H9 (cell line): ENCODE measurements around the gene RBMS2. TPM values are rescaled to one million over a fixed set of nuclear protein-coding genes. Genes with fewer than 3 reads are reported as not detected.

Experiments used
- DNase-seq: peaks from one replicate; pipeline ENCODE4 v3.0.0-alpha.2; 2017
- H2AFZ ChIP-seq: one replicate; pipeline ENCODE4 v1.6.1; 2013; ENCODE audit warnings: mild to moderate bottlenecking, low read length, control low read depth, moderate library complexity
- H2AK5ac ChIP-seq: 2 replicates; pipeline ENCODE4 v1.6.1; 2013; ENCODE audit warnings: low read length, control low read depth, mixed read lengths; ENCODE audit not compliant: insufficient read length
- H2BK120ac ChIP-seq: one replicate; pipeline ENCODE4 v1.6.1; 2013; ENCODE audit warnings: low read depth, mild to moderate bottlenecking, low read length, control low read depth, inconsistent platforms; ENCODE audit not compliant: poor library complexity, severe bottlenecking
- H2BK12ac ChIP-seq: 2 replicates; pipeline ENCODE4 v1.6.1; 2013; ENCODE audit warnings: low read length, control low read depth, mixed read lengths, low read depth; ENCODE audit not compliant: insufficient read length
- H2BK15ac ChIP-seq: 2 replicates; pipeline ENCODE4 v1.6.1; 2013; ENCODE audit warnings: low read depth, low read length, control low read depth
- H2BK20ac ChIP-seq: one replicate; pipeline ENCODE4 v1.6.1; 2013; ENCODE audit warnings: low read depth, mild to moderate bottlenecking, low read length, control low read depth, inconsistent platforms; ENCODE audit not compliant: poor library complexity, severe bottlenecking
- H2BK5ac ChIP-seq: 2 replicates; pipeline ENCODE4 v1.6.1; 2013; ENCODE audit warnings: low read length, control low read depth, mixed read lengths; ENCODE audit not compliant: insufficient read length
- H3K14ac ChIP-seq: 2 replicates; pipeline ENCODE4 v1.6.1; 2013; ENCODE audit warnings: low read length, control low read depth; ENCODE audit not compliant: insufficient read depth
- H3K18ac ChIP-seq: 2 replicates; pipeline ENCODE4 v1.6.1; 2013; ENCODE audit warnings: low read depth, mild to moderate bottlenecking, mixed read lengths, low read length, control low read depth; ENCODE audit not compliant: insufficient read length
- H3K23ac ChIP-seq: 2 replicates; pipeline ENCODE4 v1.6.1; 2013; ENCODE audit warnings: low read length, control low read depth, mixed read lengths, low read depth; ENCODE audit not compliant: insufficient read length
- H3K23me2 ChIP-seq: 2 replicates; pipeline ENCODE4 v1.6.1; 2013; ENCODE audit warnings: low read depth, mild to moderate bottlenecking, mixed read lengths, low read length, control low read depth; ENCODE audit not compliant: insufficient read length, poor library complexity, severe bottlenecking
- H3K27ac ChIP-seq: 2 replicates; pipeline ENCODE4 v1.5.1; 2013; ENCODE audit warnings: low read length, control low read depth, mixed read lengths, low read depth; ENCODE audit not compliant: insufficient read length
- H3K27me3 ChIP-seq: 2 replicates; pipeline ENCODE4 v1.6.1; 2013; ENCODE audit warnings: low read length, control low read depth, inconsistent platforms; ENCODE audit not compliant: insufficient read depth
- H3K4ac ChIP-seq: 2 replicates; pipeline ENCODE4 v1.6.1; 2013; ENCODE audit warnings: low read depth, mild to moderate bottlenecking, control low read depth, inconsistent platforms, low read length, moderate library complexity
- H3K4me1 ChIP-seq: 2 replicates; pipeline ENCODE4 v1.6.1; 2013; ENCODE audit warnings: low read length, control low read depth, inconsistent platforms; ENCODE audit not compliant: insufficient read depth
- H3K4me2 ChIP-seq: 2 replicates; pipeline ENCODE4 v1.6.1; 2013; ENCODE audit warnings: low read length, control low read depth, mixed read lengths; ENCODE audit not compliant: insufficient read length, insufficient read depth
- H3K56ac ChIP-seq: 2 replicates; pipeline ENCODE4 v1.6.1; 2013; ENCODE audit warnings: low read depth, mild to moderate bottlenecking, mixed read lengths, low read length, control low read depth; ENCODE audit not compliant: insufficient read length
- H3K79me1 ChIP-seq: 2 replicates; pipeline ENCODE4 v1.6.1; 2013; ENCODE audit warnings: low read depth, mild to moderate bottlenecking, moderate library complexity, low read length, control low read depth, inconsistent platforms; ENCODE audit not compliant: insufficient read depth, poor library complexity, severe bottlenecking
- H3K79me2 ChIP-seq: 2 replicates; pipeline ENCODE4 v1.6.1; 2013; ENCODE audit warnings: low read length, control low read depth, inconsistent platforms; ENCODE audit not compliant: insufficient read depth
- H3K9ac ChIP-seq: 2 replicates; pipeline ENCODE4 v1.6.1; 2013; ENCODE audit warnings: low read length, control low read depth, mixed read lengths; ENCODE audit not compliant: insufficient read length; ENCODE audit errors: extremely low read depth
- H3K9me3 ChIP-seq: one replicate; pipeline ENCODE4 v1.6.1; 2013; ENCODE audit warnings: low read depth, low read length, inconsistent platforms; ENCODE audit not compliant: control insufficient read depth
- H3T11ph ChIP-seq: one replicate; pipeline ENCODE4 v1.6.1; 2013; ENCODE audit warnings: mild to moderate bottlenecking, low read length, control low read depth, inconsistent platforms
- H4K20me1 ChIP-seq: one replicate; pipeline ENCODE4 v1.6.1; 2013; ENCODE audit not compliant: control insufficient read depth, insufficient read length, insufficient read depth
- H4K5ac ChIP-seq: 2 replicates; pipeline ENCODE4 v1.6.1; 2013; ENCODE audit warnings: low read depth, mild to moderate bottlenecking, mixed read lengths, low read length, control low read depth; ENCODE audit not compliant: insufficient read length
- H4K8ac ChIP-seq: replicated peaks from 2 replicates; pipeline ENCODE4 v1.6.1; 2013; ENCODE audit warnings: low read length, control low read depth, mixed read lengths, low read depth; ENCODE audit not compliant: insufficient read length
- H4K91ac ChIP-seq: 2 replicates; pipeline ENCODE4 v1.6.1; 2013; ENCODE audit warnings: low read depth, mild to moderate bottlenecking, moderate library complexity, mixed read lengths, low read length, control low read depth; ENCODE audit not compliant: insufficient read length
- H3K27ac Mint-ChIP-seq, 3 experiments: 2 replicates in 2 of 3; 3 replicates in 1 of 3; pipeline ENCODE4 v1.8.0; 2020 to 2021; ENCODE audit warnings: mixed read lengths in 3 of 3, mild to moderate bottlenecking in 1 of 3, moderate library complexity in 1 of 3
- H3K27me3 Mint-ChIP-seq: 2 replicates; pipeline ENCODE4 v1.8.0; 2021; ENCODE audit warnings: low read depth, mild to moderate bottlenecking, moderate library complexity, mixed read lengths
- H3K36me3 Mint-ChIP-seq, 3 experiments: 2 replicates in 2 of 3; 3 replicates in 1 of 3; pipeline ENCODE4 v1.8.0; 2020 to 2021; ENCODE audit warnings: low read depth in 3 of 3, mixed read lengths in 3 of 3; ENCODE audit not compliant: insufficient read depth in 1 of 3
- H3K4me1 Mint-ChIP-seq, 2 experiments: 2 replicates each; pipeline ENCODE4 v1.8.0; 2020; ENCODE audit warnings: mixed read lengths in 2 of 2
- H3K4me3 Mint-ChIP-seq, 2 experiments: 2 replicates in 1 of 2; 3 replicates in 1 of 2; pipeline ENCODE4 v1.8.0; 2020 to 2021; ENCODE audit warnings: mild to moderate bottlenecking in 2 of 2, mixed read lengths in 2 of 2, moderate library complexity in 1 of 2
- H3K9me3 Mint-ChIP-seq, 2 experiments: 2 replicates in 1 of 2; 3 replicates in 1 of 2; pipeline ENCODE4 v1.8.0; 2020; ENCODE audit warnings: mild to moderate bottlenecking in 2 of 2, mixed read lengths in 2 of 2, moderate library complexity in 1 of 2
- CTCF ChIP-seq: fragments of 200-600 bp; sonication (generic); conservative IDR thresholded peaks from 3 replicates; pipeline ENCODE4 v1.8.0; 2021; ENCODE audit warnings: antibody characterized with exemption, mild to moderate bottlenecking
- WGBS: extraction: QIAGEN DNeasy Blood & Tissue Kit; methylation state at CpG from one replicate; pipeline ENCODE4 v1.1.7; 2013; ENCODE audit warnings: missing lambda C conversion rate, low lambda C conversion rate, mixed read lengths; ENCODE audit not compliant: insufficient read length; ENCODE audit errors: extremely low coverage; 5-methylcytosine and 5-hydroxymethylcytosine counted together
- total RNA-seq: library from RNA; stranded (reverse); gene quantifications from 2 replicates; pipeline ENCODE4 v1.2.1, GENCODE V29; 2021

Gene RBMS2
- total RNA-seq, 1 experiment from 2014 or later: 9.5 TPM

- Histone ChIP-seq H3K9ac (peak overlapping the region; percentile 55), H3K4ac (no peak overlapping the region), H3K14ac (peak overlapping the region; percentile 74), H3K23ac (no peak overlapping the region), H3K56ac (no peak overlapping the region), H4K91ac (no peak overlapping the region), H3K27me3 (no peaks in the 10 kb centered on the region), H3K27ac (no peak overlapping the region), H3K18ac (peak overlapping the region; percentile 70), H3K9me3 (no peaks in the 10 kb centered on the region), H2BK15ac (no peak overlapping the region), H3K79me1 (no peaks in the 10 kb centered on the region), H4K20me1 (no peaks in the 10 kb centered on the region), H4K5ac (no peak overlapping the region), H3K23me2 (peaks cover 26% of the 10 kb centered on the region), H2AK5ac (no peak overlapping the region), H2BK5ac (no peak overlapping the region), H3T11ph (no peak overlapping the region), H3K79me2 (peaks cover 1% of the 10 kb centered on the region; the same call in 1 of the 2 replicates), H2AFZ (no peak overlapping the region), H2BK20ac (no peak overlapping the region), H2BK12ac (no peak overlapping the region), H3K4me1 (peaks cover 14% of the 10 kb centered on the region; the same call in 1 of the 2 replicates), H3K4me2 (peak overlapping the region; percentile 90), H2BK120ac (no peak overlapping the region), H4K8ac (no peak overlapping the region)
- H3K4me1 Mint-ChIP-seq: peaks cover 70% of the 10 kb centered on the region in 2 experiments
- TF ChIP-seq CTCF: no peak
- no CpG with 5 or more reads among the region's 27 CpGs for WGBS
- peak overlapping the region; percentile 92 to 99 (median 98) for H3K27ac Mint-ChIP-seq
- peak; percentile 95 for DNase-seq
- H3K36me3 Mint-ChIP-seq: peaks cover 15 to 24% (median 18%) of the 10 kb centered on the region in 3 experiments; a peak in 6 of 7 replicates
- peak overlapping the region; percentile 92 to 95 for H3K4me3 Mint-ChIP-seq
- H3K27me3 Mint-ChIP-seq: no peaks in the 10 kb centered on the region
- peaks cover 0 to 6% of the 10 kb centered on the region in 2 experiments; a peak in 1 of 5 replicates for H3K9me3 Mint-ChIP-seq
Observed at GRCh38 chr12:56634242-56634836, 112.7 kb downstream of the RBMS2 start.
